GM18526 (cell line): Measurements from ENCODE around the gene STX3.
A peak's percentile ranks its signal among the peaks of the same experiment; 100 is the strongest.

Experiments
- POLR2A ChIP-seq: IDR thresholded peaks from 3 replicates; pipeline ENCODE4 v1.6.1; 2011; ENCODE audit not compliant: insufficient read length; ENCODE audit errors: extremely low read depth

The STX3 gene

DNA sequence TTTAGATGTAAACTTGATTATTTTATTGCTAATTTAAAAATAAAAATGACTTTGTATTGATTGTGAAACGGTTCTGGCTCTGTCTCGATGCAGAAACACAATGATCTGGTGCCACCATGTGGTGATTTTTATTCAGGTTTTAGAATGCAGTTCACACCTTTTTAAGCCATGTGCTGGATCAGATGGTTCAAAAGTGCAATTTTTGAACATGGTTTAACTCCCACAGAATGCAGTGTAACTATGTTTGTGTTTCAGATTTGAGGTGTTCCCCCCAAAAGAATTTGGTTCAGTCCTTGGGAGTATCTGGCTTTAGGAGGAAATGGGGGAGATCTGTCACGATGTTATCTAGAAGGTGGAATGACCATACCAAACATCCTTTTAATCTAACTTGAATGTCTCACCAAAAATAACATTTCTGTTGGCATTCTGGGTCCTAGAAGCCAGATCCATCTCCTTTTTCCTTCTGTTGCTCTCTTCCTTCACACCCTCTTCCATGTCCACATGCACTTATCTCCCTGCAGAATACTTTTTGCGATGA lies 47.5 kb downstream of the STX3 start:
- no peak for TF ChIP-seq POLR2A

DNA sequence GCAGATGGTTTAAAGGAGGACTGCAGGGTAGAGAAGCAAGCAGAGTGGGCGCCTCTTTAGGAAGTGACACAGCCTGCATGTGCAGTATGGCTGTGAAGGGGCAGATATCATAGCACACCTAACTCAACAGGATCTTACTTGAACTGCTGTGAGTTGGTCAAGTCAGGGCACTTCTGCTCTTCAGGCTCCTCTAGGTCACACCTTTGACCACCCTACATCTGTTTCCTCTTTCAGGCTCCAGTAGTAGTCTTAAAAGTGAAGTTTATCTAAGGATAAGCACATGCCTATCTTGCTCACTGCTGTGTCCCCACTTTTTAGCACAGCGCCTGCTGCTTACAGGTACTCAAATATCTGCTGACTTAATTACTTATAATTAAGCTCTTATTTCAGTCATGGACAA lies 48.9 kb downstream of the STX3 start:
- TF ChIP-seq POLR2A: no peak

- TF ChIP-seq POLR2A: no peak
These were observed 52.0 kb downstream of the STX3 start for GRCh38 chr11:59807047-59807610.

- peak; percentile 90 for TF ChIP-seq POLR2A
These were observed 55.2 kb downstream of the STX3 start, which contains the start of gene MRPL16 for GRCh38 chr11:59810189-59810910. Gene MRPL16 (minus strand): TSS chr11:59810778. CDS start chr11:59810658, 120 bp downstream.

- TF ChIP-seq POLR2A: no peak
These were observed 55.7 kb downstream of the STX3 start for GRCh38 chr11:59810911-59811259.

- TF ChIP-seq POLR2A: no peak
These were observed 57.0 kb downstream of the STX3 start for GRCh38 chr11:59812220-59812619.

DNA sequence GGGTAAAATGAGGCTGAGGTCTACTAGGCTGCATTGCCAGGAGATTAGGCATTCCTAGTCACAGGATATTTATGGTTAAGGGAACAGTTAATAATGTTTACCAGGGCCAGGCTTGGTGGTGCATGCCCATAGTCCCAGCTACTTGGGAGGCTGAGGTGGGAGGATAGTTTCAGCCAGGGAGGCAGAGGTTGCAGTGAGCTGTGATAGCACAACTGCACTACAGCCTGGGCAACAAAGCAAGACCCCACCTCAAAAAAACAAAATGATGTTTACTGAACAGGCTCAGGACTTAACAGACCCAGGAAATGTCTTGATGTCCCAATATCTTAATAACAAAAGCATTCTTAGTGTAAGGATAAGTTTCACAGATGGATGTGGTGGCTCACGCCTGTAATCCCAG lies 58.2 kb downstream of the STX3 start:
- TF ChIP-seq POLR2A: no peak

DNA sequence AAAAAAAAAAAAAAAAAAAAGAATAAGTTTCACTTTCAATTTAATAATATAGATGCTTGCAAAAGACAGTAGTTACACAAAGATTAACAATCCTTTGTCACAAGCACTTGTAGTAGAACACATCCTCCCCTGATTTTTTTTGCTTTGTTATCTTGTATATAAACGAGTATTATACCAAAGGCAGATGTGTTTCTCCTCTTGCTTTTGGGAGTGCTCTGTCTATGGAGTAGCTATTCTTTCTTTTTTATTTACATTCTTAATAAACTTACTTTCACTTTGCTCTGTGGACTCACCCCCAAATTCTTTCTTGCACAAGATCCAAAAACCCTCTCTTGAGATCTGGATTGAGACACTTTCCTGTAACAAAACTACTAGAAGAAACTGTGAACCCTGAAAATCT lies 58.8 kb downstream of the STX3 start:
- TF ChIP-seq POLR2A: no peak

DNA sequence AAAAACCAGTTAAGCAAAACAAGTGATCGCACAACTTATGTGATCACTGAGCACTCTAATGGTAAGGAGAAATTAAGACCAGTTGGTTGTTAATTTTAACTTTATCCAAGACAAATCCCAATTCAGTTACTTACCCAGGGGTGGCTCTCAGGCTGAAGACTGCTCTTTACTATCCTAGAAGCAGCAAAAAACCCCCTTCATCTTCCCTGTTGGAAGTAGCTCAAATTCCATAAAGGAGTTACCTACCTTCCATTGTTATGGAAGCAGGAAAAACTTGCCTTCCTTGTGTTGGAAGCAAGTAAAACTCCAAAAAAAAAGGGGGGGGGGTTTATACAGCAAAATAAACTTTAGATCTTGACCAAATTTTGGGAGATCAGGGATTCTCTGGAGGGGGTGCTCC lies 60.6 kb downstream of the STX3 start:
- TF ChIP-seq POLR2A: no peak

DNA sequence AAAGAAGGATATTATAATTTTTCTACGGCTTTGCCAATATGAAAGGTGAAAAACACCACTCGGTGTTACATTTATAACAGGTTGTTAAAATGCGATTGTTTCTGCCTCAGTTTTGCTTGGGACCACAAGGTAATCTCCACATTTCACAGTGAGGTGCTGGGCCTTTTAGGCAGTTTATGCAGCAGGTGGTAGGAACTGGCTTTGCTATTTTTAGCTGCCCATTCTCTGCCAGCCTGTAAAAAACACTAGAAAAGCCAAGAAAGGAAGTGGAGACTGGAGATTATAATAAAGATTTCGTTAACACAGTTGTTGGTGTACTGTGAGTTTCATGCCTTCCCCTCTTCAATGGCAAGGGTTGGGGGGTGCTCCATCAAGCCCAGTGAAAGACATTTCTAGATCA lies 63.4 kb downstream of the STX3 start:
- no peak for TF ChIP-seq POLR2A

DNA sequence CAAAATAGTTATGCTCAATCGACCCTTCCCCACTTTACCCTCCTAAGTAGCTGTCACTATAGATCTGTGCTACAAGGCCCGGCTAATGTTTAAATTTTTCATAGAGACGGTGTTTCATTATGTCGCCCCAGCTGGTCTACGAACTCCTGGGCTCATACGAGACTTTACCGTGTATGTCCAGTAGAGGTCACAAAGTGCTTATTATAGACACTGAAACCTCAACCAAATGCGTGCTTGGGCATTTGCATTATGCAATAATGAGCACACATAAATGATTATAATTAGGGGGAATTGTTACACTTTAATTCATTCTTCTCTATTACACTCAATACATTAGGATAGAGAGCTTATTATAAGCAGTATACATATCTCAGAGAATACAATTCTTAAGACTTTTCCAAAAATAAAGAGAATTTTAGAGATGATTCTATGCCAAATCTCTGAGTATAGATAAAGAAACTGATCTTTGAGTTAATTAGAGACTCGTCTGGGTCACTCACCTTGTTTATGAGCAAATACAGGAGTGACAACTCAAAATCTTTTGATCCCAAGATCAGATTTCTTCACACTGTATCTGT lies 67.9 kb downstream of the STX3 start:
- no peak for TF ChIP-seq POLR2A

- TF ChIP-seq POLR2A: no peak
These were observed 74.2 kb downstream of the STX3 start for GRCh38 chr11:59829358-59829757.

DNA sequence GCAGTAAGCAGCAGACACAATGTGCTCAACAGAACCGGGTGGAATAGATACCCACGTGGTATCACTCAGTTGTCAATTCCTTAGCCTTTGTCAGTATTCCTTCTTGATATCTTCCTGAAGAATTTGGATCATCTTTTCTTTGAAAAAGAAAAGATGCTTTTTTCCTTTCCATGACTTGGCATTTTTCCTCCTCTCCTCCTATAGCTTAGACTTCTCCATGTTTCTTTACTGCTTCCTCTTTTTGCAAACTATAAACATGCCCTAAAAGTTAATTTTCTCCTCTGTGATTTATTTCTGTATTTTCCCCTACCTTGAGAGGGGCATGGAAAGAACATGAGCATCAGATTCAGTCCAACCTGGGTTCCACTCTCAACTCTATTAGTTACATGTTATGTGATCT lies 78.4 kb downstream of the STX3 start:
- no peak for TF ChIP-seq POLR2A

DNA sequence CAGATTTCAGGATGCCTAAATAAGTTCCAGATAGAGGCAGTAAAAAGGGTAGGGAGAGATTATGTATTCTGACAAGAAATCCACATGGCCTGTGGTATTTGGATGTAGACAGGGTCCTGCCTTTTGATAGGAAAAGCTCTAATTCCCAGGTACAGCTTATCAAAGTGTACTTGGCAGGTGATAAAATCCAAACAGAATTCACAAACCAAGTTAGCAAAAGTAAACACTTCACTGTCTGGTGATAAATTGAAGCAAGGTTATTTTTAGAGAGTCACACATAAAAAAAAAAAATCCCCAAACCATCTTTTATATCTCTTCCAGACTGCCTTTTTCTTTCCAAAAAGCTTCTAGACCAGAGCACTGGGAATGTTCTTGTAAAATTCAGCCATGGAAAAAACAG lies 84.4 kb downstream of the STX3 start:
- TF ChIP-seq POLR2A: no peak

- TF ChIP-seq POLR2A: no peak
These were observed 86.3 kb downstream of the STX3 start for GRCh38 chr11:59841514-59841913.

DNA sequence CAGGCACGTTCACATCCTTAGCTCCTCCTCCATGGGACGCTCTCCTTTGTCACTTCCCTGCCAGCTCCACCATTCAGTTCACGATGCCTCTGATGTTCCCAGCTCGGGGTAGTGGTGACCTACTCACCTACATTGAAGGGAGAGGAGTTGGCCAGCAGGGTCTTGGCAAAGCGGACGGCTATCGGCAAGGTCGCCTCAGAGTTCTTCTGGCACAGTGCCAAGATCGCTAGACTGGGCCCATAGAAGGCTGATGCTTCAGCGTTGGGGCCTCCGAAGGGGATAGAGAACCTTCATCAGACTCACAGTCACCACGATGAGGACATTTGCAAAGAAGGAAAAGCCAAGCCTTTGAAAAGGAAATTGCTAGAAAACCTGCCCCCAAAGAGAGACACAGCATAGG lies 87.1 kb downstream of the STX3 start:
- TF ChIP-seq POLR2A: no peak
